ENCODE data around the gene THOC3.
"Not testable (repeated sequence)": the region's sequence is repeated elsewhere in the genome, so short reads cannot be mapped to it uniquely, and the experiment has no call there.

THOC3 gene

GRCh38 chr5:175943253-175943652 lies 24.9 kb downstream of the THOC3 start:
- not testable (repeated sequence) for DNase-seq (ENCODE audit: low spot score)

DNA sequence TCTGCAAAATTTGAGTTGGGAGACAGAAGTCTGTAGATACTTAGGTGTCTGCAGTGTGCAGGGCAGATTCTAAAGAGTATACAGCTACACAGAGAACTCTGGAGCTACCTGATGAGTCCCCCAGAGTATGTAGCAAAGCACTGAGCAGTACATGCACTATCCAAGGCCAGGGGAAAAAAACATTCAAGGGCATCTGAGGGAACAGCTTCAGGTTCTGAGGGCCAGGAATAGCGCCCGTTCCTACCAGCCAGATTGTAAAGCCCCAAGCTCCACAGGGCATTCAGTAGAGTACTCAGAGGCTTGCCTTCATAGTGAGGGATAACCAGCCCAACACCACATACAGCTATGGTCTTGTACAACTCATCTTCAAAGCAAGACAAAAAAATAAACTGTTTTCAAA lies 27.5 kb downstream of the THOC3 start:
- not testable (repeated sequence) for DNase-seq (ENCODE audit: low spot score)

GRCh38 chr5:175938489-175938888 lies 29.6 kb downstream of the THOC3 start:
- not testable (repeated sequence) for DNase-seq (ENCODE audit: low spot score)

- DNase-seq (ENCODE audit: low spot score): not testable (repeated sequence)
Measured at GRCh38 chr5:175928752-175929151, 39.4 kb downstream of the THOC3 start.

DNA sequence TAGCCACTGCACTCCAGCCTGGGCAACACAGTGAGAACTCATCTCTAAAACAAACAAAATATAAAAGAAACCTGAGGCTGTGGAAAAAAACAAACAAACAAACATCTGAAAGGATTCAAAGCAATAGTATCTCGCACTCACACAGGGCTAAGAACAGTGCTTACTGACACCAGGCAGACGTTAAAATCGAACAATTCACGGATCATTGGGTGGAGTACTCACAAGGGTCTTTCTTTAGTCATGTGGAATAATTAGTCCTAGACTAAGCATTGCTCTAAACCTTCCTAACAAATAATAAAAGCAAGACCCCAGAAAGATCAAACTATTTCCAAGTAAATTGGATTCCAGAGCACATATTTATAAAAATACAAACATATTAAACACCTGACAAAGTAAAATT lies 43.0 kb downstream of the THOC3 start:
- DNase-seq (ENCODE audit: low spot score): not testable (repeated sequence)

DNA sequence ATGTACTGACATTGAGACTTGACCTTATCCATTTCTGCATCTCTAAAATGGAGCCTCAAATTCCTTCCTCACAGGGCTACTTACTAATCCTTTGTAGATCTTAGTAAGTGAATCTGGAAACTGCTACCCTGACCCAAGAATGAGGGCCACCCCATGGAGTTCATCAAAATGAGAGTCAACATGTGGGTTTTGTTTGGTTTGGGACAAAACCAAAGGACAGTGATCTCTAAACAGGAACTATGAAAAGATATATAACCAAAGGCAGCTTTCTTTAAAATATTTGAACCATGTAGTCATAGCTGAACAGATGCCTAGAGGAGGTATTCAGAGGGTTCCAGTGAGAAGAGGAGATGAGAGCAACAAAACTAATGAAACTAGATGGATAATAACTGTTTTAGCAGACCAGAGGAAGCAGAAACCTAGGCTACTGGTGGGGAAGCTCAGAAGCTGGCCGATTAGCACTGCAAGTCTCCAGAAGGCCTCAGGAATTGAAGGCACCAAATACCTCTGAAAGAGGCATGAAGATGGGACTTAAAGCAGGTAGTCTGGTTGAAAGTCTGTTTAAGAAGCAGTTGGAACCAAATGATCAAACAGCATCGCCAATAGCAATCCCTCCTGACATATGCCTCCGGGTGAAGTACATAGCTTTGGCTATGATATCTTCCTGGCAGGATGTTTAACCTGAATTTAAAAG lies 45.8 kb downstream of the THOC3 start:
- DNase-seq (ENCODE audit: low spot score): no peak

DNA sequence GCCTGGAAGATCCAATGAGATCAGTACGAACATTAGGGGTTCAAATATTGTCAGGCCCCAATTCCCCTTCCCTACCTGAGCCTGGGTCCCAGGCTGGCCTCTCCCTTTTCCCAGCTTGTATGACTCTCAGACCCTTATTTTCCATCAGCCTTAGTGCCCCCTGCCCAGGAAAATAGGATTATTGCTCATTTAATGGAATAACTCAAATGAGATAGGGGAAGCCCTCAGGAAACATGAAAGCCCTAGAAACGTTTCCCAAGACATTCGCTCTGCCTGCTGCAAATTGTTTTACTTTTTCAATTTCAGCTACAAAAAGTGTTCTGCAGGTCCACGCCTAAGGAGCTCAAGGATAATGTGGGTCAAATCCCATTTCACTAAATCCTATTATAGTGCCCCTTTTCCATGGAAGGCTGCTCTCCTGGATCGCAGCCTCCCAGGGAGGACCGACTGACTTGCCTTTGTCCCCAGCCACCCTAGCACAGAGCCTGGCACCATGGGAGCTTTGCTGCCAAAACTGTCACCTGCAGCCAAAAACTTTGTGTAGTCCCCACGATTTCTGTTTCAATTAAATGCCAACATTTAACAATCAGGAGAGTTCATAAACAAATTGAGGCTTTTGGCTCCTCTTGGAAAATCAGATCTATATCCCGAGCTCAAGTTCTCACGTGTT lies 46.9 kb downstream of the THOC3 start:
- no peak for DNase-seq (ENCODE audit: low spot score)

DNA sequence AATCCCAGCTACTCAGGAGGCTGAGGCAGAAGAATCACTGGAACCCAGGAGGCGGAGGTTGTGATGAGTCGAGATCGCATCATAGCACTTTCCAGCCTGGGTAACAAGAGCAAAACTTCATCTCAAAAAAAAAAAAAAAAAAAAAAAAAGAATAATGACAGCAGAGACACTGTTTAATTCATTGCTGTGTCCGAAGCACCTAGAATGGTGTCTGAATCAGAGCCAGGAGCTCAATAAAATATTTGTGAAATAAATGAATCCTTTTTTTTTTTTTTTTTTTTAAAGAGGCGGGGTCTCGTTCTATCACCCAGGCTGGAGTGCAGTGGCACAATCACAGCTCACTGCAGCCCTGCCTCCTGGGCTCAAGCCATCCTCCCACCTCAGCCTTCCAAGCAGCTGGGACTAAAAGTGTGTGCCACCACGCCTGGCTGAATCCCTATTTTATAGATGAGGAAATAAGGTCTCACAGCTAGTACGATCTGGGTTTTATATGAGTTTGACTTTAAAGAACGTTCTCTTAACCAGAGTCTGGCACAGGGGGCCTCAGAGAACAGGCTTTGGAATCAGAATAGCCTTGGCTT lies 47.8 kb downstream of the THOC3 start:
- DNase-seq (ENCODE audit: low spot score): no peak

GRCh38 chr5:175915066-175916037 lies 52.8 kb downstream of the THOC3 start:
- DNase-seq (ENCODE audit: low spot score): not testable (repeated sequence)

DNA sequence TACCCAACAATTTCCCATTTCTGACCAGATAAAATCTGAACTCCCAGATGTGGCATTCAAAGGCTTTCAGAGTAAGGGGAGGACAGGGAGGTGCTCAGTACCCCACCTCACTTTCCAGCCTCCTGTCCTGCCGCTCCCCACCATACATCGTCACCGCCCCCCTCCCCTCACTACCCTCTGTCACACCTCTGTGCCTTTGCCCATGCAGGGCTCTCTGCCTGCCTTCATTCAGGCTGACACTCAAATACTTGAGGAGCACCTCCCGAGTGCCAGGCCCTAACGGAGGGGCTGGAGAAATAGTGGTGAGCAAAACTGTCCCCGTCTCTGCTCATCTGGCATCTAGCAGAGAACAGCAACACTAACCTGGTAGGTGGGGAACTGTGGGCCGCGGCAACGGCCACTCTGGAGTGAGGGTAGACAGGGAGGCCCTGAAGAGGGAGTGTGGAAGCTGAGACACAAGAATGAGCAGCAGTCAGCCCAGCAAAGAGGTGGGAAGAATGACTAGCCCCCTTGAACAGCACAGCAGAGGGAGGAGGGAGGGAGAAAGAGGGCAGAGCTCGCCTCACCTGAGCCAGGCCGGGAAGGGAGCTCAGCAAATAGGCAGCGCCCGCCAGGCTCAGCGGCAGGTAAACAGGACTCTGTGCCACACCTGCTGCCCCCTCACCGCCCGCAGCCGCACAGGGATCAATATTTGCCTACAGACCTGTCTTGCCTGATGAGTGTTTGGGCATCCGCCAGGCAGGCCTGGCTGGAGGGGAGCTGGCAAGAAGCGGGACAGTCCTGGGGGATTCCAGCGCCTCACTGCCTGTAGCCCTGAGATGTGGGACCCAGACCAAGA lies 54.1 kb downstream of the THOC3 start:
- DNase-seq (ENCODE audit: low spot score): not testable (repeated sequence)

- not testable (repeated sequence) for DNase-seq (ENCODE audit: low spot score)
Measured at GRCh38 chr5:175910072-175910471, 58.0 kb downstream of the THOC3 start.

Data from SK-N-DZ (cell line).